Loucy (cell line): ENCODE results near the gene ENPEP.

Experiments
- H2AFZ ChIP-seq: fragments of 200-600 bp; sonication (generic); 2 replicates; pipeline ENCODE4 v1.6.0; 2016; ENCODE audit warnings: antibody characterized with exemption, mild to moderate bottlenecking, low read length, moderate library complexity
- H3F3A ChIP-seq: fragments of 200-600 bp; 2 replicates; pipeline ENCODE4 v1.6.0; 2016; ENCODE audit warnings: antibody characterized with exemption, low read depth, mild to moderate bottlenecking
- H3K27me3 ChIP-seq: fragments of 200-600 bp; sonication (generic); 2 replicates; pipeline ENCODE4 v1.6.1; 2014; ENCODE audit warnings: low read length, mild to moderate bottlenecking; ENCODE audit not compliant: insufficient read depth, poor library complexity, severe bottlenecking
- H3K36me3 ChIP-seq: fragments of 200-600 bp; sonication (generic); 2 replicates; pipeline ENCODE4 v1.6.1; 2016; ENCODE audit warnings: low read length; ENCODE audit not compliant: insufficient read depth
- H3K4me1 ChIP-seq: fragments of 200-600 bp; sonication (generic); 2 replicates; pipeline ENCODE4 v1.5.1; 2014; ENCODE audit warnings: low read length, mild to moderate bottlenecking; ENCODE audit not compliant: insufficient read depth, poor library complexity, severe bottlenecking
- H3K4me2 ChIP-seq: fragments of 200-600 bp; sonication (generic); 2 replicates; pipeline ENCODE4 v1.6.0; 2014; ENCODE audit warnings: antibody characterized with exemption, low read length, low read depth, mild to moderate bottlenecking; ENCODE audit not compliant: poor library complexity, severe bottlenecking
- H3K4me3 ChIP-seq: fragments of 200-600 bp; sonication (generic); 2 replicates; pipeline ENCODE4 v1.5.1; 2014; ENCODE audit warnings: low read length, mild to moderate bottlenecking, mixed read lengths; ENCODE audit not compliant: poor library complexity, severe bottlenecking
- H3K79me2 ChIP-seq: fragments of 200-600 bp; sonication (generic); 2 replicates; pipeline ENCODE4 v1.6.1; 2014; ENCODE audit warnings: low read length; ENCODE audit not compliant: insufficient read depth
- H3K9ac ChIP-seq: fragments of 200-600 bp; sonication (generic); 2 replicates; pipeline ENCODE4 v1.6.0; 2014; ENCODE audit warnings: mild to moderate bottlenecking, low read depth, low read length, moderate library complexity; ENCODE audit not compliant: poor library complexity, severe bottlenecking
- H3K9me2 ChIP-seq: fragments of 200-600 bp; sonication (generic); replicated peaks from 2 replicates; pipeline ENCODE4 v1.6.1; 2016; ENCODE audit warnings: low read depth, low read length, mixed read lengths
- H3K9me3 ChIP-seq: fragments of 200-600 bp; sonication (generic); 2 replicates; pipeline ENCODE4 v1.6.1; 2014; ENCODE audit warnings: mild to moderate bottlenecking, antibody characterized with exemption, low read length, low read depth; ENCODE audit not compliant: insufficient read depth
- H4K20me1 ChIP-seq: fragments of 200-600 bp; sonication (generic); 2 replicates; pipeline ENCODE4 v1.6.0; 2014; ENCODE audit warnings: antibody characterized with exemption, low read length, mild to moderate bottlenecking; ENCODE audit not compliant: insufficient read depth, poor library complexity, severe bottlenecking
- CTCF ChIP-seq: fragments of 200-600 bp; sonication (generic); conservative IDR thresholded peaks from 2 replicates; pipeline ENCODE4 v1.5.1; 2014; ENCODE audit warnings: mild to moderate bottlenecking, antibody characterized with exemption, low read length
- EZH2phosphoT487 ChIP-seq: fragments of 200-600 bp; IDR thresholded peaks from 2 replicates; pipeline ENCODE4 v1.6.1; 2018; ENCODE audit warnings: antibody characterized with exemption, mild to moderate bottlenecking, moderate library complexity, borderline replicate concordance

ENPEP gene

GRCh38 chr4:110493520-110493919, 17.6 kb downstream of the ENPEP start:
- Histone ChIP-seq H3K27me3 (no peaks in the 10 kb centered on the region), H3K9me3 (no peaks in the 10 kb centered on the region), H3K4me3 (no peak overlapping the region), H3K4me2 (no peak overlapping the region), H3K9me2 (no peaks in the 10 kb centered on the region), H3F3A (no peaks in the 10 kb centered on the region), H3K79me2 (no peaks in the 10 kb centered on the region), H4K20me1 (no peaks in the 10 kb centered on the region), H3K36me3 (no peaks in the 10 kb centered on the region), H3K4me1 (peaks cover 3% of the 10 kb centered on the region), H3K9ac (no peak overlapping the region), H2AFZ (no peak overlapping the region)
- no peak for TF ChIP-seq CTCF
- no peak for TF ChIP-seq EZH2phosphoT487

- peaks cover 10% of the 10 kb centered on the region for H3K4me1 ChIP-seq
- TF ChIP-seq CTCF (no peak), EZH2phosphoT487 (no peak)
- H3K4me2 ChIP-seq, result no peak overlapping the region
- H3K36me3 ChIP-seq, result no peaks in the 10 kb centered on the region
- H3K79me2 ChIP-seq, result no peaks in the 10 kb centered on the region
- H3K9ac ChIP-seq, result no peak overlapping the region
- H2AFZ ChIP-seq, result no peak overlapping the region
- H3K9me3 ChIP-seq, result 0 out of 2 replicates have a peak, but pooled peaks cover 3% of the 10 kb centered on the region
- H3K27me3 ChIP-seq, result no peaks in the 10 kb centered on the region
- no peaks in the 10 kb centered on the region for H3F3A ChIP-seq
- no peaks in the 10 kb centered on the region for H3K9me2 ChIP-seq
- H3K4me3 ChIP-seq, result no peak overlapping the region
- H4K20me1 ChIP-seq, result no peaks in the 10 kb centered on the region
Measured at GRCh38 chr4:110498420-110498819, 22.5 kb downstream of the ENPEP start.

- Histone ChIP-seq H3K9me2 (no peaks in the 10 kb centered on the region), H3K4me2 (no peak overlapping the region), H3K4me3 (no peak overlapping the region), H3K27me3 (no peaks in the 10 kb centered on the region), H3F3A (no peaks in the 10 kb centered on the region), H3K9ac (no peak overlapping the region), H4K20me1 (no peaks in the 10 kb centered on the region), H3K9me3 (0 out of 2 replicates have a peak, but pooled peaks cover 3% of the 10 kb centered on the region), H3K36me3 (no peaks in the 10 kb centered on the region), H3K4me1 (peaks cover 17% of the 10 kb centered on the region), H2AFZ (no peak overlapping the region), H3K79me2 (no peaks in the 10 kb centered on the region)
- TF ChIP-seq EZH2phosphoT487 (no peak), CTCF (no peak)
Measured at GRCh38 chr4:110499126-110499525, 23.2 kb downstream of the ENPEP start.
